OCI-LY1 (cell line): ENCODE data around the gene FGGY.
"Not testable (repeated sequence)": the region's sequence is repeated elsewhere in the genome, so short reads cannot be mapped to it uniquely, and the experiment has no call there.

ENCODE experiments used
- H2AFZ ChIP-seq: fragments of 200-600 bp; sonication (generic), shearing (Covaris generic); 2 replicates; pipeline ENCODE4 v1.6.0; 2014; ENCODE audit warnings: antibody characterized with exemption, mild to moderate bottlenecking, low read length
- H3F3A ChIP-seq: fragments of 200-600 bp; sonication (generic), shearing (Covaris generic); 2 replicates; pipeline ENCODE4 v1.6.0; 2014; ENCODE audit warnings: mild to moderate bottlenecking, antibody characterized with exemption, low read length, moderate library complexity; ENCODE audit not compliant: insufficient read depth
- H3K27ac ChIP-seq: fragments of 200-600 bp; sonication (generic); 2 replicates; pipeline ENCODE4 v1.5.1; 2014; ENCODE audit warnings: low read length, mixed run types, mild to moderate bottlenecking, low read depth; ENCODE audit not compliant: poor library complexity, severe bottlenecking
- H3K27me3 ChIP-seq: fragments of 200-600 bp; sonication (generic); 2 replicates; pipeline ENCODE4 v1.6.0; 2014; ENCODE audit warnings: antibody characterized with exemption, mild to moderate bottlenecking, low read length, moderate library complexity; ENCODE audit not compliant: insufficient read depth
- H3K36me3 ChIP-seq: fragments of 200-600 bp; sonication (generic); 2 replicates; pipeline ENCODE4 v1.6.1; 2014; ENCODE audit warnings: mild to moderate bottlenecking, antibody characterized with exemption, low read length, moderate library complexity, mixed read lengths; ENCODE audit not compliant: insufficient read depth
- H3K4me1 ChIP-seq: fragments of 200-600 bp; sonication (generic); 2 replicates; pipeline ENCODE4 v1.5.1; 2014; ENCODE audit warnings: mild to moderate bottlenecking, low read length, moderate library complexity; ENCODE audit not compliant: insufficient read depth, severe bottlenecking
- H3K4me2 ChIP-seq: fragments of 200-600 bp; sonication (generic), shearing (Covaris generic); 2 replicates; pipeline ENCODE4 v1.6.1; 2014; ENCODE audit warnings: low read length
- H3K4me3 ChIP-seq: fragments of 200-600 bp; sonication (generic); 2 replicates; pipeline ENCODE4 v1.5.1; 2014; ENCODE audit warnings: low read length, low read depth, mild to moderate bottlenecking, mixed read lengths; ENCODE audit not compliant: poor library complexity, severe bottlenecking
- H3K79me2 ChIP-seq: fragments of 200-600 bp; shearing (Covaris generic); 2 replicates; pipeline ENCODE4 v1.6.1; 2016; ENCODE audit warnings: mixed run types, low read length, mixed read lengths; ENCODE audit not compliant: insufficient read depth
- H3K9ac ChIP-seq: fragments of 200-600 bp; sonication (generic), shearing (Covaris generic); 2 replicates; pipeline ENCODE4 v1.6.1; 2014; ENCODE audit warnings: mild to moderate bottlenecking, low read length, mixed read lengths
- H3K9me2 ChIP-seq: fragments of 200-600 bp; sonication (generic), shearing (Covaris generic); 2 replicates; pipeline ENCODE4 v1.6.1; 2014; ENCODE audit warnings: low read depth, mild to moderate bottlenecking, low read length, mixed read lengths
- H3K9me3 ChIP-seq: fragments of 200-600 bp; shearing (Covaris generic); 2 replicates; pipeline ENCODE4 v1.6.1; 2014; ENCODE audit warnings: low read length, mixed read lengths
- H4K20me1 ChIP-seq: fragments of 200-600 bp; sonication (generic), shearing (Covaris generic); 2 replicates; pipeline ENCODE4 v1.6.0; 2016; ENCODE audit warnings: mild to moderate bottlenecking, low read length; ENCODE audit not compliant: insufficient read depth
- CTCF ChIP-seq: fragments of 200-600 bp; sonication (generic), shearing (Covaris generic); IDR thresholded peaks from 2 replicates; pipeline ENCODE4 v1.5.1; 2017; ENCODE audit warnings: mild to moderate bottlenecking, antibody characterized with exemption, low read length, moderate library complexity, mixed read lengths
- EZH2 ChIP-seq: fragments of 200-600 bp; sonication (generic), shearing (Covaris generic); IDR thresholded peaks from 2 replicates; pipeline ENCODE4 v1.8.0; 2017; ENCODE audit warnings: borderline replicate concordance, mixed run types, mild to moderate bottlenecking, antibody characterized with exemption, low read length, moderate library complexity, mixed read lengths

Gene FGGY

GRCh38 chr1:59579222-59579621 is 282.3 kb downstream of the FGGY start:
- no peak for TF ChIP-seq EZH2
- TF ChIP-seq CTCF: no peak
- Histone ChIP-seq H3K4me3 (no peak overlapping the region), H3K27me3 (no peaks in the 10 kb centered on the region)

GRCh38 chr1:59580257-59580656 is 283.4 kb downstream of the FGGY start:
- Histone ChIP-seq H3K27ac (no peak overlapping the region), H3K9ac (no peak overlapping the region), H3K4me2 (no peak overlapping the region), H3K27me3 (no peaks in the 10 kb centered on the region), H3K79me2 (no peaks in the 10 kb centered on the region), H3K9me3 (no peaks in the 10 kb centered on the region), H3K4me3 (no peak overlapping the region), H2AFZ (no peak overlapping the region), H4K20me1 (no peaks in the 10 kb centered on the region), H3K9me2 (no peaks in the 10 kb centered on the region), H3K4me1 (no peaks in the 10 kb centered on the region), H3K36me3 (no peaks in the 10 kb centered on the region), H3F3A (no peaks in the 10 kb centered on the region)
- TF ChIP-seq CTCF: no peak
- TF ChIP-seq EZH2: no peak

More at GRCh38 chr1:59579222-59579621, 282.3 kb downstream of the FGGY start:
- H3K9me3 ChIP-seq: no peaks in the 10 kb centered on the region
- no peak overlapping the region for H2AFZ ChIP-seq
- no peak overlapping the region for H3K27ac ChIP-seq
- no peaks in the 10 kb centered on the region for H3K4me1 ChIP-seq
- no peak overlapping the region for H3K4me2 ChIP-seq
- H3F3A ChIP-seq: no peaks in the 10 kb centered on the region
- H4K20me1 ChIP-seq: no peaks in the 10 kb centered on the region
- H3K36me3 ChIP-seq: no peaks in the 10 kb centered on the region
- no peaks in the 10 kb centered on the region for H3K79me2 ChIP-seq
- H3K9ac ChIP-seq: no peak overlapping the region
- H3K9me2 ChIP-seq: no peaks in the 10 kb centered on the region

- H4K20me1 ChIP-seq, H3K79me2 ChIP-seq, H3K9me2 ChIP-seq, H3K4me3 ChIP-seq, H3K36me3 ChIP-seq, H3K27ac ChIP-seq, H3K4me2 ChIP-seq, H3K9me3 ChIP-seq, H3F3A ChIP-seq, H3K9ac ChIP-seq, H2AFZ ChIP-seq, H3K27me3 ChIP-seq, H3K4me1 ChIP-seq: not testable (repeated sequence)
These were observed 295.5 kb downstream of the FGGY start for GRCh38 chr1:59592410-59592809.

GRCh38 chr1:59592924-59593323 is 296.0 kb downstream of the FGGY start:
- H3K4me2 ChIP-seq: no peak overlapping the region
- H3K36me3 ChIP-seq: no peaks in the 10 kb centered on the region
- no peaks in the 10 kb centered on the region for H3K9me2 ChIP-seq
- H3K79me2 ChIP-seq: no peaks in the 10 kb centered on the region
- no peaks in the 10 kb centered on the region for H3K27me3 ChIP-seq
- H3F3A ChIP-seq: no peaks in the 10 kb centered on the region
- H3K9ac ChIP-seq: no peak overlapping the region
- no peaks in the 10 kb centered on the region for H3K9me3 ChIP-seq
- no peaks in the 10 kb centered on the region for H3K4me1 ChIP-seq
- no peaks in the 10 kb centered on the region for H4K20me1 ChIP-seq
- no peak overlapping the region for H3K4me3 ChIP-seq
- no peak overlapping the region for H2AFZ ChIP-seq
- TF ChIP-seq CTCF (no peak), EZH2 (no peak)
- no peak overlapping the region for H3K27ac ChIP-seq
